ENCODE data around the gene TCEA3. TPM values are rescaled to one million over a fixed set of nuclear protein-coding genes. Genes with fewer than 3 reads are reported as not detected.

TCEA3 gene
- total and polyA plus RNA-seq, 2 experiments from 2014 or later: 174 to 203 TPM

- peak in 1 of 2 donors; percentile 63 for DNase-seq (ENCODE audit: low read depth in 1 of 2, low spot score in 1 of 2)
- Histone ChIP-seq H3K4me3 (no peak overlapping the region), H3K36me3 (peaks cover 11% of the 10 kb centered on the region), H3K27me3 (no peaks in the 10 kb centered on the region), H3K27ac (peak overlapping the region; percentile 77), H3K4me1 (ENCODE audit: low read depth) (peaks cover 12% of the 10 kb centered on the region), H3K9me3 (ENCODE audit: low read depth) (no peaks in the 10 kb centered on the region)
- TF ChIP-seq CTCF (IDR thresholded peaks at IDR 0.05; ENCODE audit: low read depth, low read length): no peak
These were observed 21.6 kb downstream of the TCEA3 start for GRCh38 chr1:23403038-23403336.

- no peak overlapping the region for H3K4me3 ChIP-seq
- no peak for TF ChIP-seq CTCF (IDR thresholded peaks at IDR 0.05; ENCODE audit: low read depth, low read length)
- H3K27ac ChIP-seq: peak overlapping the region; percentile 77
- no peaks in the 10 kb centered on the region for H3K9me3 ChIP-seq (ENCODE audit: low read depth)
- peaks cover 12% of the 10 kb centered on the region for H3K4me1 ChIP-seq (ENCODE audit: low read depth)
- no peak for DNase-seq (ENCODE audit: low read depth in 1 of 2, low spot score in 1 of 2)
- peaks cover 9% of the 10 kb centered on the region for H3K36me3 ChIP-seq
- no peaks in the 10 kb centered on the region for H3K27me3 ChIP-seq
These were observed 22.1 kb downstream of the TCEA3 start for GRCh38 chr1:23402286-23403037.

- peaks cover 12% of the 10 kb centered on the region for H3K4me1 ChIP-seq (ENCODE audit: low read depth)
- TF ChIP-seq CTCF (IDR thresholded peaks at IDR 0.05; ENCODE audit: low read depth, low read length): no peak
- peaks cover 2% of the 10 kb centered on the region for H3K36me3 ChIP-seq
- no peaks in the 10 kb centered on the region for H3K9me3 ChIP-seq (ENCODE audit: low read depth)
- DNase-seq (ENCODE audit: low read depth in 1 of 2, low spot score in 1 of 2): no peak
- no peaks in the 10 kb centered on the region for H3K27me3 ChIP-seq
- no peak overlapping the region for H3K27ac ChIP-seq
- no peak overlapping the region for H3K4me3 ChIP-seq
These were observed 23.2 kb downstream of the TCEA3 start for GRCh38 chr1:23401313-23401712.

GRCh38 chr1:23400324-23401114 lies 24.0 kb downstream of the TCEA3 start:
- no peak for TF ChIP-seq CTCF (IDR thresholded peaks at IDR 0.05; ENCODE audit: low read depth, low read length)
- DNase-seq (ENCODE audit: low read depth in 1 of 2, low spot score in 1 of 2): peak in 1 of 2 donors; percentile 87
- Histone ChIP-seq H3K4me3 (no peak overlapping the region), H3K4me1 (ENCODE audit: low read depth) (peaks cover 19% of the 10 kb centered on the region), H3K36me3 (peaks cover 2% of the 10 kb centered on the region), H3K27me3 (no peaks in the 10 kb centered on the region), H3K9me3 (ENCODE audit: low read depth) (no peaks in the 10 kb centered on the region), H3K27ac (no peak overlapping the region)

GRCh38 chr1:23399229-23399628 lies 25.3 kb downstream of the TCEA3 start:
- DNase-seq (ENCODE audit: low read depth in 1 of 2, low spot score in 1 of 2): no peak
- Histone ChIP-seq H3K4me1 (ENCODE audit: low read depth) (peaks cover 28% of the 10 kb centered on the region), H3K9me3 (ENCODE audit: low read depth) (no peaks in the 10 kb centered on the region), H3K36me3 (peaks cover 2% of the 10 kb centered on the region), H3K4me3 (no peak overlapping the region), H3K27me3 (no peaks in the 10 kb centered on the region), H3K27ac (no peak overlapping the region)
- no peak for TF ChIP-seq CTCF (IDR thresholded peaks at IDR 0.05; ENCODE audit: low read depth, low read length)
